GM12801 (cell line): ENCODE data around the gene PLEKHD1.

ENCODE experiments used
- TF ChIP-seq, protein P1 (sequence below): IDR thresholded peaks from one replicate; pipeline ENCODE4 v1.5.1; 2011; ENCODE audit warnings: control low read depth; ENCODE audit not compliant: insufficient read length; ENCODE audit errors: extremely low read depth

Gene PLEKHD1

DNA sequence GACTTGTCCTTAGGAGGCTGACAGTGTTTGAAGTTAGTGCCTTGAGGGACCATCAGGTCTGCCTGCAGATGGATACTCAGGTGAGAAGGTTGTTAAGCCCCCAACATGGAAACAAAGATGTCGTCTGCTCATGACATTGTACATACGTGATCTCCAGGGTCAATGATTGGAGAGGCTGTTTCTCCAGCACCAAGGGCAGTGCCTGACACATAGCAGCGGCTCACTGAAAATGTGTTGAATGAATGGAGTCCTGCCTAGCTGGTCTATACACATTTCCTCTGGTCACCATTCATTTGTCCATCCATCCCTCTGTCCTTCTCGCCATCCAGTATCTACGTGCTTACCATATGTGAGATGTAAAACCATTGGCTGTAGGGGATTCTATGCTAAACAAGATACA, 83.0 kb downstream of the PLEKHD1 start:
- TF ChIP-seq, protein P1, sequence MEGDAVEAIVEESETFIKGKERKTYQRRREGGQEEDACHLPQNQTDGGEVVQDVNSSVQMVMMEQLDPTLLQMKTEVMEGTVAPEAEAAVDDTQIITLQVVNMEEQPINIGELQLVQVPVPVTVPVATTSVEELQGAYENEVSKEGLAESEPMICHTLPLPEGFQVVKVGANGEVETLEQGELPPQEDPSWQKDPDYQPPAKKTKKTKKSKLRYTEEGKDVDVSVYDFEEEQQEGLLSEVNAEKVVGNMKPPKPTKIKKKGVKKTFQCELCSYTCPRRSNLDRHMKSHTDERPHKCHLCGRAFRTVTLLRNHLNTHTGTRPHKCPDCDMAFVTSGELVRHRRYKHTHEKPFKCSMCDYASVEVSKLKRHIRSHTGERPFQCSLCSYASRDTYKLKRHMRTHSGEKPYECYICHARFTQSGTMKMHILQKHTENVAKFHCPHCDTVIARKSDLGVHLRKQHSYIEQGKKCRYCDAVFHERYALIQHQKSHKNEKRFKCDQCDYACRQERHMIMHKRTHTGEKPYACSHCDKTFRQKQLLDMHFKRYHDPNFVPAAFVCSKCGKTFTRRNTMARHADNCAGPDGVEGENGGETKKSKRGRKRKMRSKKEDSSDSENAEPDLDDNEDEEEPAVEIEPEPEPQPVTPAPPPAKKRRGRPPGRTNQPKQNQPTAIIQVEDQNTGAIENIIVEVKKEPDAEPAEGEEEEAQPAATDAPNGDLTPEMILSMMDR, result no peak

DNA sequence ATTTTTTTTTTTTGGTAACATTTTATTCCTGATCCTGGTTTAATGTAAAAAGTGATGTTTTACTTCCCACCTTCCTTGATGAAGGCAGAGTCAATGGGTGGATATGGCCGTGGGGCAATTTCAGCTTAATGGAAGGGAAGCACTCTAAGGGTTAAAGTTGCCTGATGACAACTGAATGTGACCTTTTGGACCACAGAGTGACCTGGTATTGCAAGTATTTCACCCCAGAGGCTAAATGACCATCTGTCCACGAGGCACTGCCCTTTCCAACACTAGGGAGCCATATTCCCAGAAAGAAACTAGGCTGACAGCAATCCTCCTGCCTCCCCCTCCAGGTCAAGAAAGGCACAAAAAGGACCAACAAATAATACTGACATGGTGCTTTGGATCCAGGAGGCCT, 85.3 kb downstream of the PLEKHD1 start:
- TF ChIP-seq, protein P1, result no peak

DNA sequence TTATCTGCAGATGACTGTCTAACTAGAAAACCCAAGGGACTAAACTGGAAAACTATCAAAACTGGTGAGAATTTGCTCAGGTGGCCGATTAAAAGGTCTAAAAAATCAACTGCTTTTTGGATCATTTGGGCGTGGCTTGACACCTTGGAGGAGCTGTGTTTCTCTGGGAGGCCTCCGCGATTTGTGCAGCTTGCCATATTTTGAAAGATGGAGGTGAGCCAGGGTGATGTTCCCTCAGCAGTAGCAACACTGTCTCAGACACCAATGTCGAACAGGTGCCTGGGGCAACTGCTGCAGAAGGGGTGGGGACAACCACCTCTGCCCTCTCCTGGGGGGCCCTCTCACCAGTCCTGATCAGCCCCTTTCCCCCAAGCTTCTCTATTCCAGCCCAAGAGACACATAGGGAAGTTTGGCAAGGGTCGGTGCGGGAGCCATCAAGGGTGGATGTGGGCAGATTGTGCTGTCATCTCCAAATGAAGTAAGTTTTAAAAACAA, 86.4 kb downstream of the PLEKHD1 start:
- TF ChIP-seq, protein P1, result no peak

DNA sequence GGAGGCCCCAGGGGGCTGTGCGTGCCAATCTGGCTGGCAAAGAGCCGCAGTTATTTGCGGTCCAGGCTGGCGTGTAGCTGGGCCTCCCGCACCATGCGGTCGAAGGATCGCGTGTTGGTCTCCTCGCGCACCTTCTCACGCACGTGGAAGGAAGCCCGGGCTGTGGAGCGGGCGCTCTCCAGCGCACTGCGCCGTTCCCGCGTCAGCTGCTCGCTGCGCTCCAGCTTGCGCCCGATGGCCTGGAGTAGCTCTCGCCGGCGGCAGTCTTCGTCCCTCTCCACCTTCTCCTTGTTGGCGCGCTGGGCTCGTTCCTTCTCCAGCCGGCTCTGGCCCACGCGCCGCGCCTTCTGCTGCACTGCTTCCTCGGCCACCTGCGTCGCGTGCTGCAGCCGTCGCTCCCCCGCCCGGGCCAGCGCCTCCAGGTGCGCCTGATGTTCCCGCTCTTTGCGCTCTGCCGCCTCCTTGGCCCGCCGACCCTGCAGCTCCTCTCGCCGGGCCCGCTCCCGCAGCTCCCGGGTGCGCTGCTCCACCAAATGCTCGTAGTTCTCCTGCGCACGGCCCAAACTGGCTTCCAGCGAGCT, 87.0 kb downstream of the PLEKHD1 start:
- TF ChIP-seq, protein P1, result no peak

DNA sequence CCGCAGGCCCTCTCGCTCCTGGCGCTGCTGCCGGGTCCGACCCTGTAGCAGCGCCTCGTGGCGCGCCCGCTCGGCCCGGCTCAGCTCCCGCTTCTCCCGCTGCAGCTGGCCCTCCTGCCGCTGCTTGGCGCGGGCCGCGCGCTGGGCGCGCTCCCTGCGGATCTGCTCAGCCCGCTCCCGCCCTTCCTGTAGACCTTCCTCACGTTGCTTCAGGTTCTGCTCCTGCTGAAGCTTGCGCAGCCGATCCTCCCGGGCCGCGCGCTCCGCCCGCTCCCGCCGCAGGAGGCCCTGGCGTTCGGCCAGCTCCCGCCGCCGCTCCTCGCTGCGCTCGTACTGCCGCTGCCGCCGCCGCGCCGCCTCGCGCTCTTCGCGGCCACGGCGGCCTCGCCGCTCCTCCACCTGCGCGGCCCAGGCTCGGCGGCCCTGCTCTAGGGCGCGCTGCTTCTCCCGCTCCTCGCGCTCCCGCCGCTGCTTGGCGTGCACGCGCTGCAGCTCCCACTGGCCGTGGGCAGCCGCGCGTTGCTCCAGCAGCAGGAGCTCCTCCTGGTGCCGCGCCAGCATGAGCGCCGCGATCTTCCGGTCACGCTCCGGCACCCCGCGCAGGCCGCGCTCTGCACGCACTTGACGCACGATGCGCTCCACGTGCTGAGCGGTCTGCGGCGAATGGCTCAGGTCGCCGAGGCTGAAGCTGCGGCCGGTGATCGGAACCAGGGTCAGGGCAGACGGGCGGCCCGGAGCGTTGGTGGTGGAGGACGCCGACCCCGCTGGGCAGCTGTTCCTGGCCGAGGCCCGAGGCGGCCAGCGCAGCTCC, 87.7 kb downstream of the PLEKHD1 start:
- TF ChIP-seq, protein P1, result no peak

DNA sequence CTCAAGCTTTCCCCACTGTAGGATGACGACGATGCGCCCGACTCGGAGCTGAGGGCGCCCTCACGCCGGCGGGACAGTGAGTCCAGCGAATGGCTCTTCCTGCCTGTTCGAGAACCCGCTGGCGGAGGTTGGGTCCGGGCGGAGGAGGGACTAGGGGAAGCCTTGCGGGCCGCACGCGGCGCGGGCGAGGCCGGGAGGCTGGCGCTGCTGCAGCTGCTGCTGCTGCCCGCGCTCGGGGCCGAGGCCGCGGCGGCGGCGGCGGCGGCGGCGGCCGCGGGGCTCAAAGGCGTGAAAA, 88.3 kb downstream of the PLEKHD1 start:
- TF ChIP-seq, protein P1, result no peak

DNA sequence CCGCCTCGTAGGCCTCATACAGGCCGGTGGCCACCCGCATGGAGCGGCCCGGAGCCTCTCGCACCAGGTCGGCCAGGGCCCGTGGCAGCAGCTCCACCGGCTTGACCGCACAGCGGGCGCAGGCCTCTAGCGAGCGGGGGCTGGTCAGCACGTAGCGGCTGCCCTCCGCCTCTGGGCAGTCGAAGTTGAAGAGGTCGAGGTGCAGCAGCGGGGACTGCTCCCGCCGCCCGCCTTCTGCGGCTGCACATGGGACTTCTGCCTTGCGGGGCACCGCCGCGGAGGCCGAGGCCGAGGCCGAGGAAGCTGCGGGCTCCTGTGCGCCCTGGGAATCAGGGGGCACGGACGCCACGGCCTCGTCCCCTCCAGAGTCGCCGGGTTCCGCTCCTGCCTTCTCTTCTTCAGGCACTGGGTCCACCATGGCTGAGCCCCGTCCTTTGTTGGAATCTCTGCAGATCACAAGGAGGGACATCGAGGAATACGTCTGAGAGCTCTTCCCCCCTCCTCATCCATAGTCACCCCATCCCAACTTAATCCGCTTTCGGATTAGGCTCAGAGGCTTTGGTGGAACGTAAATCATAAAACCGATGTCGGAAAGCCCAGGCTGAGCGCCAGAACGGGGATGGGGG, 88.8 kb downstream of the PLEKHD1 start:
- TF ChIP-seq, protein P1, result no peak
